ENCODE results near the gene COCH.
"Not testable (repeated sequence)": the region's sequence is repeated elsewhere in the genome, so short reads cannot be mapped to it uniquely, and the experiment has no call there.

Gene COCH

GRCh38 chr14:30882431-30882830 is 8.1 kb downstream of the COCH start:
- no peaks in the 10 kb centered on the region for H3K36me3 ChIP-seq (ENCODE audit: control insufficient read depth in 1 of 2, insufficient read depth in 2 of 2, low read length in 2 of 2)
- no peak overlapping the region for H3K4me3 ChIP-seq (ENCODE audit: low read depth in 1 of 2, low read length in 2 of 2)
- H3K27me3 ChIP-seq (ENCODE audit: low read depth, low read length), result no peaks in the 10 kb centered on the region
- no peaks in the 10 kb centered on the region for H3K9me3 ChIP-seq (ENCODE audit: control insufficient read depth in 1 of 2, low read length in 2 of 2)
- no peaks in the 10 kb centered on the region for H3K4me1 ChIP-seq (ENCODE audit: control insufficient read depth in 1 of 2, insufficient read depth in 2 of 2, low read length in 2 of 2)
- H3K27ac ChIP-seq (ENCODE audit: low read length), result no peak overlapping the region

GRCh38 chr14:30883508-30884294 is 9.3 kb downstream of the COCH start:
- H3K9me3 ChIP-seq (ENCODE audit: control insufficient read depth in 1 of 2, low read length in 2 of 2), result no peaks in the 10 kb centered on the region

GRCh38 chr14:30884901-30885300 is 10.5 kb downstream of the COCH start:
- no peaks in the 10 kb centered on the region for H3K36me3 ChIP-seq (ENCODE audit: control insufficient read depth in 1 of 2, insufficient read depth in 2 of 2, low read length in 2 of 2)
- H3K4me3 ChIP-seq (ENCODE audit: low read depth in 1 of 2, low read length in 2 of 2), result no peak overlapping the region
- H3K27ac ChIP-seq (ENCODE audit: low read length), result no peak overlapping the region
- no peaks in the 10 kb centered on the region for H3K4me1 ChIP-seq (ENCODE audit: control insufficient read depth in 1 of 2, insufficient read depth in 2 of 2, low read length in 2 of 2)
- H3K27me3 ChIP-seq (ENCODE audit: low read depth, low read length), result no peaks in the 10 kb centered on the region
- no peaks in the 10 kb centered on the region for H3K9me3 ChIP-seq (ENCODE audit: control insufficient read depth in 1 of 2, low read length in 2 of 2)

More at GRCh38 chr14:30883508-30884294, 9.3 kb downstream of the COCH start:
- Histone ChIP-seq H3K4me1 (ENCODE audit: control insufficient read depth in 1 of 2, insufficient read depth in 2 of 2, low read length in 2 of 2) (no peaks in the 10 kb centered on the region), H3K36me3 (ENCODE audit: control insufficient read depth in 1 of 2, insufficient read depth in 2 of 2, low read length in 2 of 2) (no peaks in the 10 kb centered on the region), H3K27ac (ENCODE audit: low read length) (no peak overlapping the region), H3K27me3 (ENCODE audit: low read depth, low read length) (no peaks in the 10 kb centered on the region), H3K4me3 (ENCODE audit: low read depth in 1 of 2, low read length in 2 of 2) (no peak overlapping the region)

DNA sequence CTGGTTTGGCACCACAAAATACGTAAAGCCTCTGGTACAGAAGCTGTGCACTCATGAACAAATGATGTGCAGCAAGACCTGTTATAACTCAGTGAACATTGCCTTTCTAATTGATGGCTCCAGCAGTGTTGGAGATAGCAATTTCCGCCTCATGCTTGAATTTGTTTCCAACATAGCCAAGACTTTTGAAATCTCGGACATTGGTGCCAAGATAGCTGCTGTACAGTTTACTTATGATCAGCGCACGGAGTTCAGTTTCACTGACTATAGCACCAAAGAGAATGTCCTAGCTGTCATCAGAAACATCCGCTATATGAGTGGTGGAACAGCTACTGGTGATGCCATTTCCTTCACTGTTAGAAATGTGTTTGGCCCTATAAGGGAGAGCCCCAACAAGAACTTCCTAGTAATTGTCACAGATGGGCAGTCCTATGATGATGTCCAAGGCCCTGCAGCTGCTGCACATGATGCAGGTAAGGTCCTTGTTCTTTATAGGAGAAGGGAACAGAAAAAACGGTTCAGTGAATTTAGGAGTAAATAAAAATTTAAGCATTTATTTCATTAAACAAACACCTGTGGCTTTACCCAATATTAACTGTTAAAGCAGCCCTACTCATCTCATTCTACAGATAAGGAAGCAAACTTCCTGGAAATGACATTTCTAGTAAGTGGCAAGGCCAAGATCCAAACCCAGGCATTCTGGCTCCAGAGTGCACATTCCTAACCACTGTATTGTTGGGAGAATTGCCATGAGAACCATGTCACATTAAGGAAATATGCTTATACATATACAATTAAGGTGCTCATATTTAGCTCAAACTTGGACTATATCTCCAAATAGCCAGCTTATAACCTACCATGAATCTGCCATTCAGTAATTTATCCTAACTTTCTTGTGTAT is 11.7 kb downstream of the COCH start:
- H3K27me3 ChIP-seq (ENCODE audit: low read depth, low read length), result no peaks in the 10 kb centered on the region
- no peak overlapping the region for H3K4me3 ChIP-seq (ENCODE audit: low read depth in 1 of 2, low read length in 2 of 2)
- H3K4me1 ChIP-seq (ENCODE audit: control insufficient read depth in 1 of 2, insufficient read depth in 2 of 2, low read length in 2 of 2), result no peaks in the 10 kb centered on the region
- H3K27ac ChIP-seq (ENCODE audit: low read length), result no peak overlapping the region
- H3K36me3 ChIP-seq (ENCODE audit: control insufficient read depth in 1 of 2, insufficient read depth in 2 of 2, low read length in 2 of 2), result no peaks in the 10 kb centered on the region
- H3K9me3 ChIP-seq (ENCODE audit: control insufficient read depth in 1 of 2, low read length in 2 of 2), result no peaks in the 10 kb centered on the region

- Histone ChIP-seq H3K4me1 (ENCODE audit: control insufficient read depth in 1 of 2, insufficient read depth in 2 of 2, low read length in 2 of 2) (no peaks in the 10 kb centered on the region), H3K27ac (ENCODE audit: low read length) (no peak overlapping the region), H3K4me3 (ENCODE audit: low read depth in 1 of 2, low read length in 2 of 2) (no peak overlapping the region), H3K9me3 (ENCODE audit: control insufficient read depth in 1 of 2, low read length in 2 of 2) (no peaks in the 10 kb centered on the region), H3K36me3 (ENCODE audit: control insufficient read depth in 1 of 2, insufficient read depth in 2 of 2, low read length in 2 of 2) (no peaks in the 10 kb centered on the region), H3K27me3 (ENCODE audit: low read depth, low read length) (no peaks in the 10 kb centered on the region)
These were observed 14.3 kb downstream of the COCH start for GRCh38 chr14:30888480-30889243.

DNA sequence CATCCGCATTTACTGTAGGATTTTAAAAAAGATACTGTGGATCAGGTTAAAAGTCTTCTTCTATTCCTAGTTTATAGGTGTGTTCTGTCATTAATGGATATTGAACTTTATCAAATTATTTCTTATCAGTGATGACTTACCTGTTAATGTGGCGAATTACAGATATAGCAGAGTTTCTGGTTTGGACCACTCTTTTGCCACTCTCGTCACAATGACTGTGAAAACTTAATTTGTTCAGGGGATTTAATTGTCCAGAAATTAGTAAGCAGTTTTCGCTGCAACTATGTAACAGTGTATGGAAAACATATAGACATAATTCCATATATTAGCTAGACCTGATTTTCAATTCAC is 14.9 kb downstream of the COCH start:
- H3K4me3 ChIP-seq (ENCODE audit: low read depth in 1 of 2, low read length in 2 of 2), result no peak overlapping the region
- H3K27ac ChIP-seq (ENCODE audit: low read length), result no peak overlapping the region
- H3K27me3 ChIP-seq (ENCODE audit: low read depth, low read length), result no peaks in the 10 kb centered on the region
- H3K36me3 ChIP-seq (ENCODE audit: control insufficient read depth in 1 of 2, insufficient read depth in 2 of 2, low read length in 2 of 2), result peaks cover 0 to under 1% of the 10 kb centered on the region in 2 donors
- H3K9me3 ChIP-seq (ENCODE audit: control insufficient read depth in 1 of 2, low read length in 2 of 2), result no peaks in the 10 kb centered on the region
- no peaks in the 10 kb centered on the region for H3K4me1 ChIP-seq (ENCODE audit: control insufficient read depth in 1 of 2, insufficient read depth in 2 of 2, low read length in 2 of 2)

- peaks cover 9 to 18% of the 10 kb centered on the region in 2 donors for H3K36me3 ChIP-seq (ENCODE audit: control insufficient read depth in 1 of 2, insufficient read depth in 2 of 2, low read length in 2 of 2)
- peaks cover 5 to 9% of the 10 kb centered on the region in 2 donors for H3K4me1 ChIP-seq (ENCODE audit: control insufficient read depth in 1 of 2, insufficient read depth in 2 of 2, low read length in 2 of 2)
- H3K9me3 ChIP-seq (ENCODE audit: control insufficient read depth in 1 of 2, low read length in 2 of 2), result no peaks in the 10 kb centered on the region
- H3K4me3 ChIP-seq (ENCODE audit: low read depth in 1 of 2, low read length in 2 of 2), result no peak overlapping the region
- no peaks in the 10 kb centered on the region for H3K27me3 ChIP-seq (ENCODE audit: low read depth, low read length)
- no peak overlapping the region for H3K27ac ChIP-seq (ENCODE audit: low read length)
These were observed 19.5 kb downstream of the COCH start for GRCh38 chr14:30893819-30894218.

DNA sequence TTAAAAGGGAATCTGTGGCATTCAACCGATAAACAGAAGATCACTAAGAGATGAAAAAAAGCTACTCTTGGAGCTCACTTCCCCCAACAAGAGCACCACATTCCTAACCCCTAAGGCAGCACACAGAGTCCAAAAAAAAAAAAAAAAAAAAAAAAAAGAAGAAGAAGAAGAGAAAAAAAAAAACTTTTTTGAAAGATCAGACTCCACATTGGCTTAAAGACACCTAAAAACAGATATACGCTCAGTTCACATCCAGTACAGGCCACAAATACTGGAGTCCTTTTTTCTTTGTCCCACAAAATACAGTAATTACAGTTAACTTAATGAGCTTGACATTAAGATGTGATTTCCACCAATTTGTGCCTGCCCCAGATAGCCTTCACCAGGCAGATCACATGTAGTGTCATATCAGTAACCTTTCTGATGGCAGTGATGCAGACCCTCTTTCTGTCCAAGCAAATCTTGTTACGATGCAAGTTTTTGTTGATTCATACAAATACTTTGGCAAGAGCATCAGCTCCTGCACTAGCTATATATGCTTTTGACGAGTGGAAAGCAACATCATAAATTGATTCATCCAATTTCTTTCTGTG is 20.7 kb downstream of the COCH start:
- no peaks in the 10 kb centered on the region for H3K27me3 ChIP-seq (ENCODE audit: low read depth, low read length)
- H3K4me3 ChIP-seq (ENCODE audit: low read depth in 1 of 2, low read length in 2 of 2), result no peak overlapping the region
- peaks cover 13 to 18% of the 10 kb centered on the region in 2 donors for H3K36me3 ChIP-seq (ENCODE audit: control insufficient read depth in 1 of 2, insufficient read depth in 2 of 2, low read length in 2 of 2)
- no peak overlapping the region for H3K27ac ChIP-seq (ENCODE audit: low read length)
- H3K9me3 ChIP-seq (ENCODE audit: control insufficient read depth in 1 of 2, low read length in 2 of 2), result no peaks in the 10 kb centered on the region
- peaks cover 5 to 9% of the 10 kb centered on the region in 2 donors for H3K4me1 ChIP-seq (ENCODE audit: control insufficient read depth in 1 of 2, insufficient read depth in 2 of 2, low read length in 2 of 2)

DNA sequence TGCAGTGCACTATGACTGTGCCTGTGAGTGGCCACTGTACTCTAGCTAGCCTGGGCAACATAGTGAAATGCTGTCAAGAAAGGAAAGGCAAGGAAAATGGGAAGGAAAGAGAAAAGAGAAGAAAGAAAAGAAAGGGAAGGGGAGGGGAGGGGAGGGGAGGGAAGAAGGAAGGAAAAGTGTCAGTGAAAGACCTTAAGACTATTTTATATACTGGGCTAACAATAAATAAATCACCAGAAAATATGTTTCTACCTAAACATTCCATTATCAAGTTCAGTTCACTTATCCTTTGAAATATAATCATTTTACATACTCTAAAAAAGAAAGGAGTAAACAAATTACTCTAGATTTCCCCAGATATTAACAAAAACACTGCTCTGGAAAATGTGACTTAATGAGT is 22.1 kb downstream of the COCH start:
- Histone ChIP-seq H3K4me3 (ENCODE audit: low read depth in 1 of 2, low read length in 2 of 2) (no peak overlapping the region), H3K27ac (ENCODE audit: low read length) (no peak overlapping the region), H3K4me1 (ENCODE audit: control insufficient read depth in 1 of 2, insufficient read depth in 2 of 2, low read length in 2 of 2) (peaks cover 5 to 9% of the 10 kb centered on the region in 2 donors), H3K36me3 (ENCODE audit: control insufficient read depth in 1 of 2, insufficient read depth in 2 of 2, low read length in 2 of 2) (peaks cover 13 to 20% of the 10 kb centered on the region in 2 donors), H3K27me3 (ENCODE audit: low read depth, low read length) (no peaks in the 10 kb centered on the region), H3K9me3 (ENCODE audit: control insufficient read depth in 1 of 2, low read length in 2 of 2) (no peaks in the 10 kb centered on the region)

DNA sequence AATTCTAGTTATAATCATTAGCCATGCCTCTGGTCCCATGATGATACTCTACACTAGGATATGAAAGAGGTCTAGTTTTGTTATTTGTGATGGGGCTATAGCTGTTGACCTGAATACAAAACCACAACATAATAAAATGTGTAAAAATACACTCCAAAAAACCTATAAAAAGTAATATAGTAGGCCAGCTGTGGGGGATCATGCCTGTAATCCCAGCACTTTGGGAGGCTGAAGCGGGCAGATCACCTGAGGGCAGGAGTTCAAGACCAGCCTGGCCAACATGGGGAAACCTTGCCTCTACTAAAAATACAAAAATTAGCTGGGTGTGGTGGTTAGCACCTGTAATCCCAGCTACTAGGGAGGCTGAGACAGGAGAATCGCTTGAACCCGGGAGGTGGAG is 22.8 kb downstream of the COCH start:
- H3K27ac ChIP-seq (ENCODE audit: low read length); H3K4me3 ChIP-seq (ENCODE audit: low read depth in 1 of 2, low read length in 2 of 2); H3K27me3 ChIP-seq (ENCODE audit: low read depth, low read length); H3K4me1 ChIP-seq (ENCODE audit: control insufficient read depth in 1 of 2, insufficient read depth in 2 of 2, low read length in 2 of 2); H3K9me3 ChIP-seq (ENCODE audit: control insufficient read depth in 1 of 2, low read length in 2 of 2): not testable (repeated sequence)
- H3K36me3 ChIP-seq (ENCODE audit: control insufficient read depth in 1 of 2, insufficient read depth in 2 of 2, low read length in 2 of 2), result peaks cover 13 to 26% of the 10 kb centered on the region in 2 donors
